GM18505 (cell line): ENCODE measurements around the gene NUP54.

Experiments
- ATAC-seq: cut with Tn5 transposase; IDR thresholded peaks from one replicate; pipeline ENCODE4 v1.9.1; 2021; ENCODE audit not compliant: unreplicated experiment
- POLR2A ChIP-seq: IDR thresholded peaks from 4 replicates; pipeline ENCODE4 v1.6.1; 2011; ENCODE audit warnings: borderline replicate concordance; ENCODE audit not compliant: insufficient read depth, insufficient read length; ENCODE audit errors: extremely low read depth

Gene NUP54

GRCh38 chr4:76108467-76109181 lies 39.6 kb downstream of the NUP54 start:
- TF ChIP-seq POLR2A, result no peak
- no peak for ATAC-seq

- no peak for TF ChIP-seq POLR2A
- ATAC-seq, result no peak
Measured at GRCh38 chr4:76106442-76106841, 41.8 kb downstream of the NUP54 start.

GRCh38 chr4:76105652-76106051 lies 42.5 kb downstream of the NUP54 start:
- ATAC-seq, result no peak
- TF ChIP-seq POLR2A, result no peak

- ATAC-seq, result no peak
- no peak for TF ChIP-seq POLR2A
Measured at GRCh38 chr4:76096076-76096475, 52.1 kb downstream of the NUP54 start.

- TF ChIP-seq POLR2A, result no peak
- ATAC-seq, result no peak
Measured at GRCh38 chr4:76095568-76095967, 52.6 kb downstream of the NUP54 start.

- ATAC-seq, result no peak
- TF ChIP-seq POLR2A, result no peak
Measured at GRCh38 chr4:76091052-76091451, 57.1 kb downstream of the NUP54 start.

- no peak for TF ChIP-seq POLR2A
- peak; percentile 64 for ATAC-seq
Measured at GRCh38 chr4:76090241-76090691, 57.9 kb downstream of the NUP54 start.

- TF ChIP-seq POLR2A, result no peak
- no peak for ATAC-seq
Measured at GRCh38 chr4:76088719-76089118, 59.5 kb downstream of the NUP54 start.

- ATAC-seq, result no peak
- TF ChIP-seq POLR2A, result no peak
Measured at GRCh38 chr4:76087007-76087769, 61.0 kb downstream of the NUP54 start.

GRCh38 chr4:76084542-76084941 lies 63.7 kb downstream of the NUP54 start:
- TF ChIP-seq POLR2A, result no peak
- no peak for ATAC-seq

- no peak for ATAC-seq
- no peak for TF ChIP-seq POLR2A
Measured at GRCh38 chr4:76083386-76083988, 64.7 kb downstream of the NUP54 start.

GRCh38 chr4:76078033-76078613 lies 70.1 kb downstream of the NUP54 start:
- TF ChIP-seq POLR2A, result no peak
- no peak for ATAC-seq

- no peak for ATAC-seq
- no peak for TF ChIP-seq POLR2A
Measured at GRCh38 chr4:76074993-76075600, 73.1 kb downstream of the NUP54 start.
